GM21723 (cell line): Measurements from ENCODE around the gene DUSP8.

Experiments
- ATAC-seq: cut with Tn5 transposase; IDR thresholded peaks from one replicate; pipeline ENCODE4 v1.9.1; 2021; ENCODE audit warnings: mild to moderate bottlenecking, moderate library complexity; ENCODE audit not compliant: unreplicated experiment

Gene DUSP8

DNA sequence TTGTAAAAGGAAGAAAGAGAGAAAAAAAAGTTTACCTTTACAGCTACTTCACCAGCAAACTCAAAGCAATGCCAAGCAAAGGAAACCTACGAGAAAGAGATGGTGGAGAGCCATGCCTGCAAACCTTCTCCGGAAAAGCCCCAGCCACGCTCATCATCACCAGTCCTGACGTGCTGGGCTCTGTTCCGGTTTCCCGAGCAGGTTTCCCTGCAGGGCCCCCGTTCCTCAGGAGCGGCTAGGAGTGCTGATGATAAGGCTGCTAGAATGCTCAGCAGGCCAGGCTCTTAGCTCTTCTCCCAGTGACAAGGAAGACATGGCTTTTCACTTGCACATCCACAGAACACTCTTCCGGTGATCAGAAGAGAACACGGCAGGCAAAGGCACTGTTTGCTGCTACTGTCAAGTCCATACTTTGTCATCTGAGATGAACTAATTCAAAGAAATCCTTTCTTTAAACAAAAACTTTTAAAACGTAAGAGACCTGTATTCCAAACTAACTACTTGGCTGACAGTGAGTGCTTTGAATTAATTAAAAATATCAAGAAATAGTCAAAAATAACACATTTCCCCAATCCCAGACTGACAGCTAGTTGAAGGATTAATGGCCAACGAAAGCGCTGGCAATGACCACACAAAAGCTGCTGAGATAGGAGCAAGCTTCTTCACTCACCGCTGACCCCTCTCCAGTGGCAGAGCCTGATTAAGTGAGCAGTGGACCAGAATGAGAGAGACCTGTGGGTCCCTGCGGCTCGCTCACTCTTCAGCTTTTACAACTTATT is 35.8 kb downstream of the DUSP8 start:
- ATAC-seq, result no peak

DNA sequence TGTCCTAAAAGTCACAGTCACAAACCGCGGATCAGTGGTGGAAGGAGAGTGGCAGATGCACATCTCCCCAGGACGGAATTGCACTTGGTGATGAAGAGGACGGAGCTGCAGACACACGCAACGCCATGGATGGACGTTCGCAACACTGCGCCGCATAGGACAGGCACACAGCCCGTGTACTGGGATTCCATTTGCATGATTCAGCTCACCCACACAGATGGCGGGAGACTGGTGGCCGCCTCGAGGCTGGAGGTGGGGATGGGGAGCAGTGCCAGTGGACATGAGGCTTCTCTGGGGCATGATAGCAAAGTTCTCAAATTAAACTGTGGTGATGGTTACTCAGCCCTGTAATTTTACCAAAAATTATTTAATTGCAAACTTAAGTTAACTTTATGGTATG is 37.4 kb downstream of the DUSP8 start:
- ATAC-seq, result no peak

DNA sequence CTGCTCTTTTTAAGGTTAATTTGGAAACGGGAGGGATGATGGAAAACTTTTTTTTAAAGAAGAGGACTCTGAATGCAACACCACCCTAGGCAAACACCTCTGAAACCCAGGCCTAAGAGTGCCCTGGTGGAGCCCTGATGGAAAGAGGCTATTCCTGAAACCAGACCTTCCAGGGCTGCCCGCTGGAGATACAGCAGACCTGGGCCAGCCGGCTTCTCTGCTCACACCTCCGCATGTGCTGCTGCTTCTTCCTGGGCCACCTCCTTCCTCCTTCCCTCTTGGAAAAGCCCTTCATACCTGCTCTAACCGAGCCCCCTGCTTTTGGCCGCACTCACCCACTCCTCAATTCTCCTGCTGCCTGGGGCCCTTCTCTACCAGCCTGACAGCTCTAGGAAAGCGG is 37.9 kb downstream of the DUSP8 start:
- ATAC-seq, result no peak

DNA sequence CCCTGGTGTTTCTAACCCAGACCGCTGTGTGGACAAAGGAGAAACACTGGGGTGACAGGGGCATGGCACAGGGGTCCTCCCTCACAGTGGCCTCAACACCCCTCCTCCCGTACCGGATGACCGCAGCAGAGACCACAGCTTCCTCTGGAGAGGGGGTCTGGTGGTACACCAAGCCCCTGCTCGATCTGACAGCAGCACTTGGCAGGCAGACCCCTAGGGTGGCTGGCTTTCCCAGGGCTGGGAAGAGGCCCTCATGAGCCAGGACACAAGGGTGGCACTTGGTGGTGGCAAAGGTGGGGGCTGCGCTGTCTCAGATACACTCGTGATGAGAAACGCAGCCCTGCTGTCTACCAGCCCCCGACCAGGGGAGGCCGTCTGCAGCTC is 38.7 kb downstream of the DUSP8 start:
- ATAC-seq, result no peak

DNA sequence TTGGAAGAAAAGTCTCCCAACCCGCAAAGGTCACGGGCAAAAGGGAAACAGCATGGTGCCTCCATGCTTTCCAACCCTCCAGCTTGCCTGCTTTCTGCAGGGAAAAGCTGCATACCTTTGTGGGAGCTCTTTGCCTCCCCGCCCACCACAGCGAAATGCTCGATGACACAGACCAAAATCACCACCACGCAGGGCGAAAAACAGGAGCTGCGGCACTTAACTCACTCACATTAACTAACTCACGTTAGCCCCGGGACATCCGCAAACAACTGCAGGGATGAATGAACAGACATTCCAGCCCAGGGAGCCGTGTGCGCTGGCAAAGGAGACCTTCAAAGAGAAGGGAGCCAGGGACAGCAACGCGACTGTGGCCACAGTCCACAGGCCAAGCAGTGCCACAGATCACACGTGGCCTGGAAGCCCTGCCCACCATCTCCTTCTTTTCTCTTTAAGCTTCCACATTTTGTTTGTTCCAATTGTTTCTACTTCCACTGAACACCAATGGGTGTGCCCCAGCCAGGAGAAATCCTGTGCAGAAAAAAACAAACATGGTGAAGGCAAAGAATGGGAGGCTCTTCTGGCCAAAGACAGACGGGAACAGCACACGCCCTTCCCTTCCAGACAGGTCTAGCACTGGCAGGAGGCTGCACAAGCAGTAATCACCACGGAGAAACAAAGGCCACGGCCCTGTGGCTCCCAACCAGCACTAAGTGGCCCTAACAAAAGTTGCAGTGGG is 39.3 kb downstream of the DUSP8 start:
- ATAC-seq, result no peak

DNA sequence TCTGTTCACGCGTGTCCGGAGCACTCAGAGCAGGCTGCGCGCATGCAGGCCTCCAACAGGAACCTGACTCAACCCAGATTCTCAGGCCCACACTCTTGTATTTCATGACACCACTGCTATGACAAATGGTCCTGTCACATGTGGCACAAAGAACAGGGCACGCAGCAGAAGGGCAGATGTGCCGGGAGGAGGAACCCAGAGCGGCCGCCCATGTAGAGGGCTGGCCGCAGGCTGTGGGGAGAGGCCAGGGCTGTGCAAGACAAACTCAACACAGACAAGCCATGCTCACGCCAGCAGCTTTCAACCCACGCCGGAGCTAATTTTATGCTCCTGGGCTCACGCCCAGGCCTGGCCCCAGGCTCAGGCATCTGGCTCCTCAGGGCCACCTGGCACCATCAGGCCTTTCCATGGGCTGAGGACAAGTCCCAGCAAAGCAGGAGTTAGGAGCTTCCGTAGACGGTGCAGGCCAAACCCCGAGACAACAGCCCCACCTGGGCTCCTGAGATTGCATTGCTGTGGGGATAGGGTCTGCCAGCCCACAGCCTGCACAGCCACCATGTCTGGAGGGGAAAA is 40.0 kb downstream of the DUSP8 start:
- no peak for ATAC-seq

DNA sequence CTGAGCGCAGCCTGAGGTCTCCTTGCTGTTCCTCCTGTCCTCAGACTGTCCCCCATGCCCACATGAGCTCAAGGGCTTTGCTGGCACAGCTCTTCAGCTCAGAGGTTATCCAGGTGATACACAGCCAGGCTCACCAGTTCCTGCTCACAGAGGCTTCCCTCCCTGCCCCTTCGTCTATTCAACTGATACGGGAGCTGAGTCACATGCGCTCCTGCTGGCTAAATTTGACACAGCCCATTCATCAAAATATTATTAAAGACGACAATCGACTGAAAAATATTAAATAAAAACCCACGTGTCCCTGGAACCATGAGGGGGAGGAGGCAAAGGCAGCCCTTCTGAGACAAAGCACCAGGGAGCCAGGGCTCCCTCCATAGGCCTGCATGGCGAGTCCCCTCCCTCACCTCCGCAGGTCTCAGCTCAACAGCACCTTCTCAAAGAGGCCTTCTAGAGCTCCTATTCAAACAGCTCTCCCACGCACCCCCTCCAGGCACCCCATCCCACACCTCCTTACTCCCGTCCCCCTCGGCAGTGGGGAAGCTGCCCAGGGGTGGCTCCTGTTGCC is 40.5 kb downstream of the DUSP8 start:
- ATAC-seq, result no peak

DNA sequence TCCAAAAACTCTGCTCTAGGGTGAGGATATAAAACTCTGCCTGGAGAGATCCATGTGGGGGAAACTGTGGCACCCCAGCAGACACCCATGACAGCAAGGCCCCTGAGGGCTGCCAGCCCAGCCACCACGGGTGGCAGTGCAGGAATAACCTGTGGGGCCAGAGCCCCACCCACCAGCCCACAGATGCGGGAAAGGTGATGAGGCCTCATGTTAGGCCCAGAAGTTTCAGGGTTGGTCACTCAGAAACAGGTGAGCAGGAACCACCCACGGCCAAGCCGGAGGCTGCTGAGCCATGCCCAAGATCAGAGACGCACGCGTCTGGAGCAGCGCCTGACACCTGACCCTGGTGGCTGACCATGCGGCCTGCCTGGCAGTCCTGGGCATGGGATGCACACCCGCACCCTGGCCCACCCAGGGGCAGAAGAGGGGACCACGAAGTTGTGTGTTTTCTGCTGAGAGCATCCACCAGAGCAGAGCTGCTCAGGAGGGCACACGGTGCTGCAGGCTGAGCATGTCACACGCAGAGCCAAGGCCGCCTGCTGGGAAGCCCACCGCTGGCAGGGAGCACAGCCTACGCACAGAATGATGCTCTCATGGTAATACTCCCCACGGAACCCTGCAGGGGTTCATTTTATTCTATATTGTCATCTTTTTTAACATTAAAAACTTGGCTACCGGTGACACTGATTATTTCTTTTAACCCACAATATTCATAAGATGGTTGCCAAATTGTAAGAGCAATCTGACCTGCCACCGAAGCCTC is 41.2 kb downstream of the DUSP8 start:
- ATAC-seq, result no peak

DNA sequence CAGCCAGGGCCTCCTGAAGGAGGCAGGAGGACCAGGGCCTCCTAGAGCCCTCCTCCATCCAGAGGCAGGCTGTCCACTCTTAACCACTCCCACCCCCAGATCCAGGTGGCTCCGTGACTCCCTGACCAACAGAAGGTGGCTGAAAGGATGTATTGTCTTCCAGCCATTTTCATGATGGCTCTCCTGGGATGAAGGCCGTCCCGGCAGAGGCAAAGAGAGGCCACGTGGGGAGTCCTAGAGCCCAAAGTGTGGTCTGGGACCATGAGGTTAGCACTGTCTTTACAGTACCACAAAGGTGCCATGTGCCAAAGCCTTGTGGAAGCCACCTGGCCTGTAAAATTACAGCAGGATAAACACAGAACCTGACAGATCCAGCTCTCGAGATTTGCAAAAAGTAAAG is 42.3 kb downstream of the DUSP8 start:
- ATAC-seq, result no peak

DNA sequence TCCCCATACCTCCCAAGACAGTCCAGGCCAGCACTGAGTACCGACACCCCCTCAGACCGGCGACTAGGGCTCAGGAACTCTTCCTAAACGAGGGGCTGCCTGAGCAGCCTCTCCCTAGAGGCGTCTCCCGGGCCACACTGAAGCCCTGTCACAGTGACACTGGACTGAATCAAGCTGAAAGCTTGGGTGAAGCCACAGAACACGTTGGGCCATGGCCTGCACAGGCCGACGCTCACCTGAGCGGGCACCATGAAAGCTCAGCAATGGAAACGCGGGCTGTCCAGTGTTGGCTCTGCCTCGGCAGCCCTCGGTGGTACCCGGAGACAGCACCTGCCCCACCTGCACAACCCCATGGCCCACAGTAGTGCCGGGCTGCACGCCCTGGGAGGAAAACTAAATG is 42.8 kb downstream of the DUSP8 start:
- no peak for ATAC-seq

DNA sequence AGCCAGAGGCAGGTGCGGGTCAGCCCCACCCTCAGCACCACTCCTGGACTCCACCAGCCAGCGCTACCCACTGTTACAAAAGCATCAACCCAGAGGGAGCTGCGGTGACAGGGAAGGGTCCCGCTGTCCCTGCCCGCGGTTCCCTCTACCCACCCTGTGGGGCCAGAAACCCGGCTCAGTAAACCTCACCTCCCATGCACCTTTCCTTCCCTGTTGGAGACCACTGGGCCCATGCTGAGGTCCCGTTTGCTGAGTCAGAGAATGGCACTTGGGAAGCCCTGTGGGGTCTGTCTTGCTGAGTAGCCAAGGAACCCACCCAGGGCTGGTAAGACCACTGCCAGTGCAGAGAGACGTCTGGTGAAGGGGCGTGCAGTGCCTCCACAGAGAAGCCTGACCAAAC is 43.4 kb downstream of the DUSP8 start:
- no peak for ATAC-seq

DNA sequence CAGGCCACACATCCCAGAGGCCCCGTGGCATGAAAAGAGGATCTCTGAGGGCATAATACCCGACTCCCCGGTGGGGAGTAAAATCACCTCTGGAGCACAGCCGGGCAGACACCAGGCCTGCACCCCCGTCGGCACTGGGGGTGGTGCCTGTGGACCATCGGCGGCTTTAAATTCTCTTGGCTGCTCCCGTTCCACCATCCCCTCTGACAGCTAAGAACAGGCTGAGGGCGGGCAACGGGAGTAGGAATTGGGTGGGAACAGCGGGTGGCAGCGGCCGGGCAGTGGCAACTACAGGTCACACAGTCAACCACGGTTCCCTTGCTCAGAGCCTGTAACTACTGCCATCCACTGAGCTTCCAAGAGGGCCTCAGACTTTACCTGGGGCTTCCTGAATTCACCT is 45.3 kb downstream of the DUSP8 start:
- no peak for ATAC-seq

DNA sequence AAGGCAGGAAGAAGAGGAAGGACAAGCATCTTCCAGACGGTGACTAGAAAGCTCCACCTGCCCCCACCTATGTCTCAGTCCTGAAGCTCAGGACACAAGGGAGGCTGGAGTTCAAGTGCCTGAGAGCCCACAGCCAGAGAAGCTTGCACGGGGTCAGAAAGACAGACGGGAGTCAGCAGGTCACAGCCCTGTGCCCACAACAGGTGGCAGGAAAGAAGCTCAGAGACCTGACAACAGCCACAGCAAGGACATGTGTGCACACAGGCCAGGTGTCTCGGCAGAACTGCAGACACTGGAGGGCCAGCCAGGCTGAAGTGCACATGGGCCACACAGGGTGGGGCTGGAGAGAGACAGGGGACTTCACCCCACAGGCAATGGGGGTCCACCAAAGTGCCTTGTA is 48.3 kb downstream of the DUSP8 start:
- no peak for ATAC-seq

DNA sequence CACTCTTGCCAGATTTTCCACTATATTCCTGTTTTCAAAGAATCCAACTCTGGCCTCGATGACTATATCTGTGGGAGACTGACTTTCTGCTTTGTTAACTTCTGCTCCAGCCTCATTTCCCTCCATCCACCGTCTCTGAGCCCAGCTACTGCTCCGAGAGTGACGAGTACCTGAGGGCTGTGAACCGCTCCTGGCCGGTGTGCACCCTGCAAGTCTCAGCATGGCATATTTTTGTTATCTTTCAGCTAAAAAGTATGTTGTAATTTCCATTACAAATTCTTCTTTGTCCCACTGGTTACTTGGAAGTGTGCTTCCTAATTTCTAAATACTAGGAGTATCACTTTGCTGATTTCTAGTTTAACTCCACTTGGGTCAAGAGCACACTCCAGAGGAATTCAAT is 49.0 kb downstream of the DUSP8 start:
- no peak for ATAC-seq

DNA sequence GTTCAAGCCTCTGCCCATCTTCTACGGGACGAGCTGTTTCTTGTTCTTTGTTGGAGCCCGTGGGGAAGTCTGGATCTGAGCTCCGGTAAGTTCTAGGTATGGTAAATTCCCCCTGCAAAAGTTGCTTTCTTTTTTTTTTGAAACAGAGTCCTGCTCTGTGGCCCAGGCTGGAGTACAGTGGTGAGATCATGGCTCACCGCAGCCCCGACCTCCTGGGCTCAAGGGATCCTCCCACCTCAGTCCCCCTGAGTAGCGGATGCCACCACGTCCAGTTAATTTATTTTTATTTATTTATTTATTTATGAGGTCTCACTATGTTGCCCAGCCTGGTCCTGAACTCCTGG is 50.0 kb downstream of the DUSP8 start:
- no peak for ATAC-seq

DNA sequence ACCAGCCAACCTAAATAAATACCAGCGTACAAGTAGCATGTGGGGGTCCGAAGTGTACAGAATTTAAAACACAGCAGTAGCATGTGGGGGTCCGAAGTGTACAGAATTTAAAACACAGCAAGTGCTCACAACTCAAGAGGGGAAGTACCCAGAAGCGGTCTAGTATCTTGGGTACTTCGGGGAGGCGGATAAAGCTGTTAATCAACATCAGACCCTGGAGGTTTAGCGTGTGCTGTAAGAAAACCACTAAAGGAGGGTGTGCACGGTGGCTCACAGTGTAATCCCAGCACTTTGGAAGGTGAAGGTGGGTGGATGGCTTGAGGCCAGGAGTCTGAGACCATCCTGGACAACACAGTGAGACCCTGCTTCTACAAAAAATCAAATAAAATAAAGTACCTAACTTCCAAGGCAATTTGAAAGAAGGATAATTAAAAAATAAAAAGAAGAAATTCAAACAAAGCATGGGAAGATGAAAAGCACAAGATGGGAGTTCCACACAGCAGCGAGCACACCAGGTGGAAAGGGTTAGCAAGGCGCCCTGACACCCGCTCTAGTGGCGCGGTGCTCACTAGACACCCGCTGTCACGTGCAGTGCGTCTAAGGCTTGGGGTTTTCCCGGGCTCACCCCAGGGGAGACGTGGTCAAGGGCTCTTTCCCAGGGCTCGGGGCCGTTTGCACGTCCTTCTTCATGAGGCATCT is 50.5 kb downstream of the DUSP8 start:
- ATAC-seq, result peak; percentile 83

DNA sequence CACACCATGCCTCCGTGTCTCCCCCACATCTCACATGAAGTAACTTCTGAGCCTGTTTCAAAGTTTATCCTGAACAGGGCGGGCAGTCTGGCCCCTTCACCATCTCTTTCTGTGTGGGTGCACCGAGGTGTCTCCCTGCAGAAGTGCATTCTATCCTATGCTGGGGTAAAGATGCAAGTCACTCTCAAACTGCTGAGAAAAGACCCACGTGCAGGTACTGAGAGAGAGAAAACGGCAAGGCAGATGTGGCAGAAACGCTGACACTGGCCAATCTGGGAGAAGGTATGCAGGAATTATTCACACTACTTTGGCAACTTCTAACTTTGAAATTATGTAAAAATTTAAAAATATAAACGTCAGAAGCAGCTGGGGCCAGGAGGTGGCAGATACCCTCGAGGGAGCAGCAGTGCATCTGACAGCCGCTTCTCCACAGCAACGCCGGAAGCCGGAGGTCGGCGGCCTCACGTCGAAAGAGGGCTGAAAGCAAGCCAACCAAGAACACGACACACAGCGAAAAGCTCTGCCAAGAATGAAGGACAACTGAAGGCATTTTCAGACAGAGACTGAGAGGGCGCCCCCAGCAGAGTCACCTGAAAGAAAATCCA is 51.3 kb downstream of the DUSP8 start:
- no peak for ATAC-seq

DNA sequence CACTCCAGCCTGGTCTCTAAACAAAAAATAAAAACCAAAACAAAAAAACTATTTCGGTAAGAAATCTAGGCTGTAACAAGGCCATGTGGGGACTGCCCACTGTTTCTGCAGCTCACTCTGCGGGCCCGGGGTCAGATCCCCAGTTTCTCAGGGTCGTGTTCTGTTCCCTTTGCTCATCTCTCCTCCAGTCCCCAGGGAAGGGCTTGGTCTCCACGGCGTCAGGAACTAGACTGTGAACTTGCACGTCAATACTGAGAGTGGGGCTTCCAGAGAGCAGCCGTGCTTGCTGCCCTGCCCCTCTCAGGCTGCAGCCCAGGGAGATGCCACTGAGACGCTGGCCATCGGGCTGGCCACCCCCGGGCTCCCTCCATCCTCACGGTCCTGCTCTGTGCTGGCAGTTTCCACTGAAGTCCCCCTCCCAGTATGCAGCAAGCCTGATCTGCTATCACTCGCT is 51.8 kb downstream of the DUSP8 start:
- ATAC-seq, result no peak

DNA sequence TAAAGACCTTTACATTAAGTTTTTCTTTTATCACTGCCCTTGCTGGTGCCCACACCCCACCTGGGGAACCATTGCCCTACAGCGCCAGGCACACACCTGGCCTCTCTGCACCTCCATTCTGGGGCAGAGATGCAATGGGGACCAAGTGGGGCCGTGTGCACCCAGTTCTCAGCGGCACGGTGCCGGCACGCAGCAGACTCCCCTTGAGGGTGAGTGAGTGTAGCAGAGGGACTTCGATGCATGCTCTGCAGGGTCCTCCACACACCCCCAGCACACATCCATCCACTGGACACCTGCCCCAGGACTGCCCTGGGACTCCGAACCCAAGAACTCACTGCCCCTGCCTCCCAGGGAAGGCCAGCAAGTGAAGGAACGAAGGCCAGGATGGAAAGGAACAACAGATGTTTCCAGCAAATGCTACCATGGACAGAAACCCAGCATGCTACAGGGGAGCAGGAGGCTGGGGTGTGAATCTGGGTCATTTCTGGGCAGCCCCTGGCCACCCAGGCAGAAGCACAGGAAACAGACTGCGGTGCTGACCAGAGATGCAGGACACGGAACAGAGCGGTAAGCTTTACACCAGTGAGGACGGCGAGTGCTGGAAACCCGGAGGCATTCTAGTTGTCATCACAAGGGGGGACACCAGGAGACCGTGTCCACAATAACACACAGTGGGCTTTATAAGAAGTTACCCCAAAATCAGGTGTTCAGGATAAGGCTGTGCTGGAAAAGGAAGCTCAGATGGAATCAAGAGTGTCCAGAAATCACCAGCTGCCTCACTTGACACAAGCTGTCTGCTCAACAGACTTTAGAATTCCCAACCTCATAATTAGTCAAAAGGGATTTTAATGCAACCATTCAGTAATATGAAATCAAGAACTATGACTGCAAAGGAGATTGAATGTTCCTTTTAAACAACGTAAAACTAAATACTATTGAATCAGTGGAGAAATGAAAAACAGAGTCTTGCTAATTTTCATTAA is 52.8 kb downstream of the DUSP8 start:
- ATAC-seq, result no peak
